Panc1 (cell line): ENCODE measurements around the gene SFSWAP. TPM values are rescaled to one million over a fixed set of nuclear protein-coding genes. Genes with fewer than 3 reads are reported as not detected.

Experiments
- ATAC-seq: fragments of 200-7000 bp; cut with Tn5 transposase; 2 replicates; pipeline ENCODE4 v1.9.1; 2020; ENCODE audit warnings: mild to moderate bottlenecking, moderate library complexity
- BruUV-seq: library from RNA; stranded (reverse); fragments of 400-500 nt; replicated peaks from 2 replicates; lab custom pipeline; 2021; lab: Mats Ljungman, UMichigan
- CTCF ChIA-PET: fragments of 300-600 bp; sonication (Branson Sonifier 250); formaldehyde crosslinking; loops from one replicate; lab custom pipeline; 2022; ENCODE audit warnings: antibody characterized with exemption; lab: Charles Lee
- POLR2A ChIA-PET: fragments of 300-600 bp; sonication (Branson Sonifier 250); formaldehyde crosslinking; loops from one replicate; lab custom pipeline; 2022; ENCODE audit warnings: antibody characterized with exemption; lab: Charles Lee
- DNase-seq: peaks from one replicate; pipeline ENCODE4 v3.0.0-alpha.2; 2010; ENCODE audit warnings: low read depth, low spot score
- H3K27ac ChIP-seq: 2 replicates; pipeline ENCODE4 v1.5.1; 2011; ENCODE audit warnings: mild to moderate bottlenecking, low read length, inconsistent platforms
- H3K27me3 ChIP-seq: fragments of 200-500 bp; sonication (Bioruptor generic); 2 replicates; pipeline ENCODE4 v1.6.0; 2014; ENCODE audit warnings: low read length, inconsistent platforms; ENCODE audit not compliant: control insufficient read depth, insufficient read depth
- H3K36me3 ChIP-seq: fragments of 200-500 bp; sonication (Bioruptor generic); 2 replicates; pipeline ENCODE4 v1.5.1; 2014; ENCODE audit warnings: inconsistent platforms, mild to moderate bottlenecking, low read length, moderate library complexity; ENCODE audit not compliant: control insufficient read depth, insufficient read depth
- H3K4me1 ChIP-seq: 2 replicates; pipeline ENCODE4 v1.5.1; 2011; ENCODE audit warnings: inconsistent platforms, mild to moderate bottlenecking, low read length, moderate library complexity; ENCODE audit not compliant: control insufficient read depth, insufficient read depth
- H3K4me3 ChIP-seq, 2 experiments: 2 replicates each; pipeline ENCODE4 v1.5.1; 2011 to 2012; ENCODE audit warnings: low read depth in 2 of 2, low read length in 2 of 2, mild to moderate bottlenecking in 2 of 2, inconsistent platforms in 1 of 2, moderate library complexity in 1 of 2
- H3K9me3 ChIP-seq: fragments of 200-500 bp; sonication (Bioruptor generic); 2 replicates; pipeline ENCODE4 v1.5.1; 2014; ENCODE audit warnings: low read depth, mild to moderate bottlenecking, inconsistent platforms, low read length, moderate library complexity; ENCODE audit not compliant: control insufficient read depth, insufficient read depth
- POLR2AphosphoS5 ChIP-seq: IDR thresholded peaks from 2 replicates; pipeline ENCODE4 v1.6.1; 2012; ENCODE audit warnings: mild to moderate bottlenecking, low read depth, low read length, moderate library complexity
- REST ChIP-seq, 2 experiments: IDR thresholded peaks; 2 replicates each; pipeline ENCODE4 v1.6.1; 2011 to 2012; ENCODE audit warnings: low read depth in 2 of 2, control low read depth in 1 of 2, low read length in 1 of 2, mild to moderate bottlenecking in 1 of 2, moderate library complexity in 1 of 2; ENCODE audit not compliant: insufficient read depth in 1 of 2
- SIN3A ChIP-seq: IDR thresholded peaks from 2 replicates; pipeline ENCODE4 v1.6.1; 2012; ENCODE audit warnings: low read depth, mild to moderate bottlenecking, low read length, moderate library complexity, borderline replicate concordance; ENCODE audit not compliant: insufficient read depth
- TCF7L2 ChIP-seq: IDR thresholded peaks from 2 replicates; pipeline ENCODE4 v1.6.1; 2011; ENCODE audit warnings: mild to moderate bottlenecking, low read depth, low read length, inconsistent platforms
- in situ Hi-C: cut with HindIII; loops from 2 replicates; pipeline ENCODE4 v1.10.0; 2016; ENCODE audit warnings: low sequenced_read_pairs, low pct_unique_long_range_greater_than_20kb
- intact Hi-C: fragments of 100-400 bp; cut with micrococcal nuclease; formaldehyde crosslinking; loops from one replicate; pipeline ENCODE4 v1.10.0; 2022; ENCODE audit not compliant: unreplicated experiment
- total RNA-seq: library from RNA; stranded (reverse); gene quantifications from one replicate; pipeline ENCODE4 v1.2.1, GENCODE V29; 2021; ENCODE audit not compliant: unreplicated experiment
- TF ChIP-seq, protein P1 (sequence below): fragments of 450-650 bp; IDR thresholded peaks from 2 replicates; pipeline ENCODE4 v1.5.1; 2017; ENCODE audit warnings: mild to moderate bottlenecking

SFSWAP gene
- total RNA-seq, 1 experiment from 2014 or later: 41.6 TPM

DNA sequence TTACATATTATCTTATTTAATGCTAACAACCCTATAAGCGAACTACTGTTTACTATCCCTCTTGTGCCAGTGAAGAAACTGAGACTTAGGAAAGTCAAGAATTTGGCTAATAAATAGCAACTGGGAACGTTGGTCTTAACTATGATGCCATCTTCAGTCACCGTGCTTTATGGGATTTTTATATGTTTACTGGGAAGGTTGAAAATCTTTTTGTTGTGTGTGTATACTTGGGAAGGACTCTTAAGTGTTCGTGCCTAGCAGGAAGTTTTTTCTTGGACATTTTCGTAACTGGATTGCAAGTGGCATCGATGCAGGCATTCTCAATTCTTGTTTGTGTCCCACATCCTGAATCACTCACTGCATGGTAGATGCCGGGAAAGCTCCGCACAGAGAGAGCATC is 9.4 kb downstream of the SFSWAP start:
- Histone ChIP-seq H3K36me3 (peaks cover 64% of the 10 kb centered on the region), H3K27me3 (no peaks in the 10 kb centered on the region), H3K4me1 (no peaks in the 10 kb centered on the region), H3K4me3 (no peak overlapping the region), H3K27ac (no peak overlapping the region), H3K9me3 (no peaks in the 10 kb centered on the region)
- BruUV-seq: no TSS peak
- ATAC-seq (no peak), DNase-seq (no peak)
- ChIA-PET POLR2A (no interaction called here), CTCF (no interaction called here)
- TF ChIP-seq REST (IDR thresholded peaks at IDR 0.05; ENCODE audit: insufficient read depth in 1 of 2, low read depth in 2 of 2, low read length in 1 of 2) (no peak), TCF7L2 (no peak), POLR2AphosphoS5 (no peak)
- TF ChIP-seq, protein P1, sequence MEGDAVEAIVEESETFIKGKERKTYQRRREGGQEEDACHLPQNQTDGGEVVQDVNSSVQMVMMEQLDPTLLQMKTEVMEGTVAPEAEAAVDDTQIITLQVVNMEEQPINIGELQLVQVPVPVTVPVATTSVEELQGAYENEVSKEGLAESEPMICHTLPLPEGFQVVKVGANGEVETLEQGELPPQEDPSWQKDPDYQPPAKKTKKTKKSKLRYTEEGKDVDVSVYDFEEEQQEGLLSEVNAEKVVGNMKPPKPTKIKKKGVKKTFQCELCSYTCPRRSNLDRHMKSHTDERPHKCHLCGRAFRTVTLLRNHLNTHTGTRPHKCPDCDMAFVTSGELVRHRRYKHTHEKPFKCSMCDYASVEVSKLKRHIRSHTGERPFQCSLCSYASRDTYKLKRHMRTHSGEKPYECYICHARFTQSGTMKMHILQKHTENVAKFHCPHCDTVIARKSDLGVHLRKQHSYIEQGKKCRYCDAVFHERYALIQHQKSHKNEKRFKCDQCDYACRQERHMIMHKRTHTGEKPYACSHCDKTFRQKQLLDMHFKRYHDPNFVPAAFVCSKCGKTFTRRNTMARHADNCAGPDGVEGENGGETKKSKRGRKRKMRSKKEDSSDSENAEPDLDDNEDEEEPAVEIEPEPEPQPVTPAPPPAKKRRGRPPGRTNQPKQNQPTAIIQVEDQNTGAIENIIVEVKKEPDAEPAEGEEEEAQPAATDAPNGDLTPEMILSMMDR: no peak
- intact Hi-C loops (no loop called here), in situ Hi-C loops (no loop called here)

DNA sequence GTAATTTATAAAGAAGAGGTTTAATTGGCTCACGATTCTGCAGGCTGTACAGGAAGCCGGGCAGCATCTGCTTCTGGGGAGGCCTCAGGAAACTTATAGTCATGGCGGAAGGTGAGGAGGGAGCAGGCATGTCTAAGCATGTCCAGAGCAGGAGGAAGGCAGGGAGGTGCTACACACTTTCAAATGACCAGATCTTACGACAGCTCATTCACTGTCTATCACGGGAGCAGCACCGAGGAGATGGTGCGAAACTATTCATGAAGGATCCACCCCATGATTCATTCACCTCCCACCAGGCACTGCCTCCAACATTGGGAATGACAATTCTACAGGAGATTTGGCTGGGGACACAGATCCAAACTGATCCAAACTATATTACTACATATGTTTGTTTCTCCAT is 10.0 kb downstream of the SFSWAP start:
- no TSS peak for BruUV-seq
- no peaks in the 10 kb centered on the region for H3K27me3 ChIP-seq
- peaks cover 58% of the 10 kb centered on the region for H3K36me3 ChIP-seq
- intact Hi-C loops: no loop called here
- POLR2A ChIA-PET: no interaction called here
- ATAC-seq: no peak
- CTCF ChIA-PET: no interaction called here
- no peaks in the 10 kb centered on the region for H3K4me1 ChIP-seq
- no peak overlapping the region for H3K27ac ChIP-seq
- H3K4me3 ChIP-seq: no peak overlapping the region
- in situ Hi-C loops: no loop called here
- DNase-seq: no peak
- no peaks in the 10 kb centered on the region for H3K9me3 ChIP-seq
- TF ChIP-seq POLR2AphosphoS5 (no peak), SIN3A (no peak), TCF7L2 (no peak), REST (IDR thresholded peaks at IDR 0.05; ENCODE audit: insufficient read depth in 1 of 2, low read depth in 2 of 2, low read length in 1 of 2) (no peak)
- TF ChIP-seq, protein P1: no peak
